Measurements from ENCODE around the gene L1TD1.

- no peak for TF ChIP-seq EZH2 (IDR thresholded peaks at IDR 0.05; ENCODE audit: low read length)
- no peak for TF ChIP-seq CTCF (optimal IDR thresholded peaks at IDR 0.05 in 1 of 3, IDR thresholded peaks at IDR 0.05 in 1 of 3, conservative IDR thresholded peaks at IDR 0.05 in 1 of 3; ENCODE audit: extremely low read depth in 1 of 3, insufficient read depth in 2 of 3, low read length in 3 of 3)
These were observed 38.2 kb downstream of the L1TD1 start for GRCh38 chr1:62232871-62233278.

Measured in keratinocyte (primary cell).